HG03460 (cell line): Measurements from ENCODE around the gene TTC34.
"Not testable (repeated sequence)": the region's sequence is repeated elsewhere in the genome, so short reads cannot be mapped to it uniquely, and the experiment has no call there.

Source experiments
- ATAC-seq: cut with Tn5 transposase; IDR thresholded peaks from one replicate; pipeline ENCODE4 v1.9.1; 2021; ENCODE audit not compliant: unreplicated experiment

The TTC34 gene

GRCh38 chr1:2799811-2800663, 1.5 kb downstream of the TTC34 start:
- ATAC-seq: no peak

- not testable (repeated sequence) for ATAC-seq
Observed at GRCh38 chr1:2798958-2799357, 2.5 kb downstream of the TTC34 start.

GRCh38 chr1:2797741-2798016, 3.8 kb downstream of the TTC34 start:
- no peak for ATAC-seq

GRCh38 chr1:2796890-2797740, 4.4 kb downstream of the TTC34 start:
- no peak for ATAC-seq

GRCh38 chr1:2795926-2796325, 5.6 kb downstream of the TTC34 start:
- ATAC-seq: no peak

- no peak for ATAC-seq
Observed at GRCh38 chr1:2791027-2791760, 10.3 kb downstream of the TTC34 start.

GRCh38 chr1:2789986-2790581, 11.4 kb downstream of the TTC34 start:
- ATAC-seq: no peak

- ATAC-seq: no peak
Observed at GRCh38 chr1:2789164-2789985, 12.1 kb downstream of the TTC34 start.

- no peak for ATAC-seq
Observed at GRCh38 chr1:2788506-2789163, 12.9 kb downstream of the TTC34 start.

GRCh38 chr1:2787163-2787911, 14.2 kb downstream of the TTC34 start:
- ATAC-seq: no peak

DNA sequence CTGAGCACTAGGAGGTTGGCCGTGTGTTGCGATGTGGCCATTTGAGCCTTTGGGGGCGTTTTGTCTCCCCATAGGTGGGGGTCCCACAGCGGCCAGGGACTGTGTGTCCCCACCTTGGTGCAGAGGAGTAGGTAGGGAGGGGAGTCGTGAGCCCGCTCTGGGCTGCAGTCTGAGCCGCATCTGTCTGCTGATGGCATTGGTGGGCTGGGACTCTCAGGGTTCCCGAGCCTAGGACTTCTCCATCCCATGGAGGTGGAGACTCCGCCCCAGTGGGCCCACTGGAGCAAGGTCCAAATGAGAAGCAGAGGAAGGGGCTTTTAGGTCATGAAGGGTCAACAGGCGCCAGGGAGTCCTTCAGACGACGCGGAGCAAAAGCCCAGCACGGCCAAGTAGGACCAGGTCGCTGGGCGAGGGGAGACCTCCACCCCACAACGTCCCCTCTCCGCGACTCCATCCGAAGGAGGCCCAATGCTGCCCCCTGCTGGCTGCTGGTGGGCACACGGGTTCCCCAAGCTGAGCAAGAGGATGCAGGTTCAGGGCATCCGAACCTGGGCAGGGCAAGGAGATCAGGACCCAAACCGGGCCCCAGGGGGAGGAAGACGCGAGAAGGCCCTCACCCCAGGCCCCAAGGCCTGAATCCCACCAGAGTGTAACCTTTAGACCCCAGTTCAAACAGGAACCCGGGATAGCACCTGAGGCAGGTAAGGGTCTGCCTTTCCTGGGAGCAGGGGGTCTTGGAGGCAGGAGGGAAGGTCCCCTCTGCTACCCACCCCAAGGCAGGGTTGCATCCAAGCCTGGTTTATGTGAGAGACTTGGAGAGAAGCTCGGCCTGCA, 14.9 kb downstream of the TTC34 start:
- ATAC-seq: no peak

DNA sequence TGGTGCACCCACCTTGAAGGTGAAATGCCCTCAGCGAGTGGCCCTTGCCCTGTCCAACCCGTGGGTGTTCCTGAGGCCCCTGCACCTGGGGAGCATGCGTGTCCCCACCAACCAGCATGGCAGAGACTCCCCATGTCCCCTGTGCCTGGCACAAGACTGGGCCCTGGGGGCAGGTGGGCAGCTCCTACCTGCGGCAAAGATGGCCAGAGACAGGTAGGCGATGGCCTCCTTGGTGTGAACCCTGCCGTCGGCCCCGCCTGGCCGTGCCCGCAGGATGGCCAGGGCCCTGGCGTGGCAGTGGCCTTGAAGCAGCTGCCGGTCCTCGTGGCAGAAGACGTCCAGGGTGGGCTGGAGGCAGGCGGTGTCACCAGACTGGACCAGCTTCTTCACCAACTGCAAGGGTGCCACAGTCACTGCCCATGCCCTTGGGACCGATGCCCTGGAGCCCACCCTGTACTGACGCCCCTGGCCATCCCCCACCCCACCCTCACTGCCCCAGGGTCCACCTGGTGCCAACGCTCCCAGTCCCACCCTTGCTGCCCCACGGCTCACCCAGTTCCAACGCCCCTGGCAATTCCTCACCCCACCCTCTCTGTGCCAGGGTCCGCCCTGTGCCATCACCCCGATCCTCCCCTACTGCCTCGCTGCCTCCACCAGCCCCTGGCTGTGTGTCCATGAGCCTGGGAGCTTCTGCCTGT, 15.7 kb downstream of the TTC34 start:
- no peak for ATAC-seq

DNA sequence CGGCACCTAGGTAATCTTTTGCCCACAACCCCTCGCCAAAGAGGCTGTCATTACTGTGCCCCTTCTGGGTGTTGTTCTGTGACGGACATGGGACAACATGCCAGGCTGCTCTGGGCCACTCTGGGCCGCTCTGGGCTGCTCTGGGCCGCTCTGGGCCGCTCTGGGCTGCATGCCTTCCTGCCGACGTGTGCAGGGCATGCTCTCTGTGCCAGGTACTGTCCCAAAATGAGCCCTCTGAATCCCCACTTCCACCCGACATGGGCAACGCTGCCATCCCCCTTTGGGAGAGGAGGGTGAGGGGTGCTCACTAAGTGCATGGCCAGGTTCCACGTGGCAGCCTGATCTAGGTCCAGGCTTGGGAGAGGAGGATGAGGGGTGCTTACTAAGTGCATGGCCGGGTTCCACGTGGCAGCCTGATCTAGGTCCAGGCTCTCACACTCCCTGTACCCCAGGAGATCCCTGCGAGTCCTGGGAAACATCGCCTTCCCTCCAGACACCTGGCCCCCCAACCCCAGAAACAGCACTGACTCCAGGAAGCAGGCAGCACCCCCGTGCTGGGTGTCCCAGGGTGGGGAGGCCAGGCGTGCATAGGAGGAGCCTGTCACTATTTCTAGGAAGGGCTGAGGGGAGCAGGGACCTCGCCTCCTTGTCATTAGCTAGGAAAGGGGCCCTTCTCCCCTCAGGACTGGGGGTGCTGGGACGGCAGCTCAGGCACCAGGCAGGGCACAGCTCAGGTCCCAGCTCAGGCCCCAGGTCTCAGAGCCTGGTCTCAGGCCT, 16.5 kb downstream of the TTC34 start:
- no peak for ATAC-seq

DNA sequence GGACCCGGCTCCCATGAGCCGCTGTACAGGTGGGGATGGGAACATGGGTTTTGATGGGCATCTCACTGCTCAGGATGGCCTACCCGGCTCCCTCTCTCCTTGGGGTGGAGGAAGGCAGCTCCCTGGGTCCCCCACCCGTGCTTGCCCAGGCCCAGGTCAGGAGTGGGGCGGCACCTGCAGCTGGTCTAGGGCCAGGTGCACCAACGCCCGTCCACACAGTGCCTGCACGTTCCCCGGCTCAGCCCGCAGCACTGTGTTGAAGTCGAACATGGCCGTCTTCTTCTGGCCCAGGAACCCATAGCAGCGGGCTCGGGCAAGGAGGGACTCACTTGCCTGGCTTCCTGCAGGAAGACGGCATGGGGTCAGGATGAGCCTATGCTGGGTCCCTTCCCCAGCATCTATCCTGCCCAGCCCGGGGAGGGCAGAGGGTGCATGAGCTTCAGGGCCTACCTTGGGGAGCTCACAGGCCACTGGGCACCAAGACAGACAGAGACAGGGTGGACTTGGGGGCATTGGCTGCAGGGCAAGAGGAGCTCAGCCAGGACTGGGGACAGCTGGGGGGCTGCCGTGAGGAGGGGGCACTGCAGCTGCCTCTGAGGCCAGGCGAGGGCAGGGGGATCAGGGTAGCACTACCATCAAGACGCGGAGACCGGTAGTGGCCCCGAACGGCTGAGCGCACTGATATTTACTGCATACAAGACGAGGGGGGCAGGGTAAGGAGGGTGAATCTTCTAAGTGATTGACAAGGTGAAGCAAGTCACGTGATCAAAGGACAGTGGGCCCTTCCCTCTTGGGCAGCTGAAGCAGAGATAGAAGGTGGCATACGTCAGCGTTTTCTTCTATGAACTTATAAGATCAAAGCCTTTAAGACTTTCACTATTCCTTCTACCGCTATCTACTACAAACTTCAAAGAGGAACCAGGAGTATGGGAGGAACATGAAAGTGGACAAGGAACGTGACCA, 17.8 kb downstream of the TTC34 start:
- ATAC-seq: no peak

DNA sequence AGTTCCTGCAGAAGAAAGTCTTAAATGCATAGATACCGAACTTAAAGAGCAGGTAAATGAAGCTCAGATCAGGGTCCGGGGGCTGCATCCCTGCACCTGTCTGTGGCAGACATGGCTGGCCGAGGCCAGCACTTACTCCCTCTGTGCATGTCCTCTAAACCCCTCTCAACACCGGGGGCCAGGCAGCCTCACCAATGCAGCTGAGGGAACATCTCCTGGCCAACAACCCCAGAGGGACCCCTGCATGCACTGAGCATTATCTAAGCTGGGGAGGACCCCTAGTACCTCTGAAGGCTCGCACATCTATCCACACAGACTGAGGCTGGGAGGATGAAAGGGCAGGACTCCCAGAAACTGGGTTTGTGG, 18.4 kb downstream of the TTC34 start:
- ATAC-seq: no peak

- no peak for ATAC-seq
Observed at GRCh38 chr1:2781627-2782026, 19.9 kb downstream of the TTC34 start.
